Liver (tissue), 3 donors: ENCODE measurements around the gene KRT6C.

Experiments used
- CTCF ChIP-seq: fragments of 150-350 bp; IDR thresholded peaks from 2 replicates; pipeline ENCODE4 v1.5.1; 2017; ENCODE audit warnings: improper control_type of control experiment, low read depth, low read length; ENCODE audit not compliant: missing input control
- EGR1 ChIP-seq, 2 donors: IDR thresholded peaks; 2 replicates each; pipeline ENCODE4 v1.6.1; 2016 to 2018; ENCODE audit warnings: antibody characterized with exemption in 2 of 2, low read depth in 2 of 2
- FOXA1 ChIP-seq: IDR thresholded peaks from 2 replicates; pipeline ENCODE4 v1.6.1; 2016; ENCODE audit warnings: antibody characterized with exemption
- GABPA ChIP-seq, 2 donors: IDR thresholded peaks in 1 of 2; conservative IDR thresholded peaks in 1 of 2; 2 replicates each; pipeline ENCODE4 v1.6.1; 2016; ENCODE audit warnings: antibody characterized with exemption in 2 of 2, mild to moderate bottlenecking in 1 of 2, moderate library complexity in 1 of 2
- HNF4G ChIP-seq: IDR thresholded peaks from 2 replicates; pipeline ENCODE4 v1.6.1; 2016; ENCODE audit warnings: antibody characterized with exemption
- JUND ChIP-seq, 2 donors: IDR thresholded peaks; 2 replicates each; pipeline ENCODE4 v1.6.1; 2016; ENCODE audit warnings: antibody characterized with exemption in 2 of 2
- RAD21 ChIP-seq, 2 donors: IDR thresholded peaks; 2 replicates each; pipeline ENCODE4 v1.6.1; 2016; ENCODE audit warnings: antibody characterized with exemption in 2 of 2, mild to moderate bottlenecking in 2 of 2
- TAF1 ChIP-seq: conservative IDR thresholded peaks from 2 replicates; pipeline ENCODE4 v1.6.1; 2016; ENCODE audit warnings: antibody characterized with exemption, mild to moderate bottlenecking
- YY1 ChIP-seq: IDR thresholded peaks from 2 replicates; pipeline ENCODE4 v1.6.1; 2016; ENCODE audit warnings: antibody characterized with exemption, mild to moderate bottlenecking
- TF ChIP-seq, protein P1 (sequence below): IDR thresholded peaks from 2 replicates; pipeline ENCODE4 v1.6.1; 2016; ENCODE audit warnings: antibody characterized with exemption
- TF ChIP-seq, protein P2 (sequence below): IDR thresholded peaks from 2 replicates; pipeline ENCODE4 v1.6.1; 2016; ENCODE audit warnings: antibody characterized with exemption
- TF ChIP-seq, protein P3 (sequence below): IDR thresholded peaks from 2 replicates; pipeline ENCODE4 v1.6.1; 2016; ENCODE audit warnings: antibody characterized with exemption, mild to moderate bottlenecking
- donor health status: healthy.
- donor health status: healthy.

- TF ChIP-seq CTCF, result no peak
- no peak for TF ChIP-seq RAD21 (IDR thresholded peaks at IDR 0.05)
- no peak for TF ChIP-seq TAF1
- TF ChIP-seq, protein P1, sequence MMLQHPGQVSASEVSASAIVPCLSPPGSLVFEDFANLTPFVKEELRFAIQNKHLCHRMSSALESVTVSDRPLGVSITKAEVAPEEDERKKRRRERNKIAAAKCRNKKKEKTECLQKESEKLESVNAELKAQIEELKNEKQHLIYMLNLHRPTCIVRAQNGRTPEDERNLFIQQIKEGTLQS, result no peak
- TF ChIP-seq, protein P2, sequence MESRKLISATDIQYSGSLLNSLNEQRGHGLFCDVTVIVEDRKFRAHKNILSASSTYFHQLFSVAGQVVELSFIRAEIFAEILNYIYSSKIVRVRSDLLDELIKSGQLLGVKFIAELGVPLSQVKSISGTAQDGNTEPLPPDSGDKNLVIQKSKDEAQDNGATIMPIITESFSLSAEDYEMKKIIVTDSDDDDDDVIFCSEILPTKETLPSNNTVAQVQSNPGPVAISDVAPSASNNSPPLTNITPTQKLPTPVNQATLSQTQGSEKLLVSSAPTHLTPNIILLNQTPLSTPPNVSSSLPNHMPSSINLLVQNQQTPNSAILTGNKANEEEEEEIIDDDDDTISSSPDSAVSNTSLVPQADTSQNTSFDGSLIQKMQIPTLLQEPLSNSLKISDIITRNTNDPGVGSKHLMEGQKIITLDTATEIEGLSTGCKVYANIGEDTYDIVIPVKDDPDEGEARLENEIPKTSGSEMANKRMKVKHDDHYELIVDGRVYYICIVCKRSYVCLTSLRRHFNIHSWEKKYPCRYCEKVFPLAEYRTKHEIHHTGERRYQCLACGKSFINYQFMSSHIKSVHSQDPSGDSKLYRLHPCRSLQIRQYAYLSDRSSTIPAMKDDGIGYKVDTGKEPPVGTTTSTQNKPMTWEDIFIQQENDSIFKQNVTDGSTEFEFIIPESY, result no peak
- no peak for TF ChIP-seq EGR1 (IDR thresholded peaks at IDR 0.05; ENCODE audit: low read depth in 2 of 2)
- TF ChIP-seq, protein P3, sequence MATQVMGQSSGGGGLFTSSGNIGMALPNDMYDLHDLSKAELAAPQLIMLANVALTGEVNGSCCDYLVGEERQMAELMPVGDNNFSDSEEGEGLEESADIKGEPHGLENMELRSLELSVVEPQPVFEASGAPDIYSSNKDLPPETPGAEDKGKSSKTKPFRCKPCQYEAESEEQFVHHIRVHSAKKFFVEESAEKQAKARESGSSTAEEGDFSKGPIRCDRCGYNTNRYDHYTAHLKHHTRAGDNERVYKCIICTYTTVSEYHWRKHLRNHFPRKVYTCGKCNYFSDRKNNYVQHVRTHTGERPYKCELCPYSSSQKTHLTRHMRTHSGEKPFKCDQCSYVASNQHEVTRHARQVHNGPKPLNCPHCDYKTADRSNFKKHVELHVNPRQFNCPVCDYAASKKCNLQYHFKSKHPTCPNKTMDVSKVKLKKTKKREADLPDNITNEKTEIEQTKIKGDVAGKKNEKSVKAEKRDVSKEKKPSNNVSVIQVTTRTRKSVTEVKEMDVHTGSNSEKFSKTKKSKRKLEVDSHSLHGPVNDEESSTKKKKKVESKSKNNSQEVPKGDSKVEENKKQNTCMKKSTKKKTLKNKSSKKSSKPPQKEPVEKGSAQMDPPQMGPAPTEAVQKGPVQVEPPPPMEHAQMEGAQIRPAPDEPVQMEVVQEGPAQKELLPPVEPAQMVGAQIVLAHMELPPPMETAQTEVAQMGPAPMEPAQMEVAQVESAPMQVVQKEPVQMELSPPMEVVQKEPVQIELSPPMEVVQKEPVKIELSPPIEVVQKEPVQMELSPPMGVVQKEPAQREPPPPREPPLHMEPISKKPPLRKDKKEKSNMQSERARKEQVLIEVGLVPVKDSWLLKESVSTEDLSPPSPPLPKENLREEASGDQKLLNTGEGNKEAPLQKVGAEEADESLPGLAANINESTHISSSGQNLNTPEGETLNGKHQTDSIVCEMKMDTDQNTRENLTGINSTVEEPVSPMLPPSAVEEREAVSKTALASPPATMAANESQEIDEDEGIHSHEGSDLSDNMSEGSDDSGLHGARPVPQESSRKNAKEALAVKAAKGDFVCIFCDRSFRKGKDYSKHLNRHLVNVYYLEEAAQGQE, result no peak
- TF ChIP-seq HNF4G, result no peak
- TF ChIP-seq FOXA1, result no peak
- no peak for TF ChIP-seq JUND (IDR thresholded peaks at IDR 0.05)
- TF ChIP-seq GABPA (IDR thresholded peaks at IDR 0.05 in 1 of 2, conservative IDR thresholded peaks at IDR 0.05 in 1 of 2), result no peak
- TF ChIP-seq YY1, result no peak
Measured at GRCh38 chr12:52441320-52441911, 32.2 kb downstream of the KRT6C start.
